Measurements from ENCODE around the gene CFAP97D1.
A peak's percentile ranks its signal among the peaks of the same experiment; 100 is the strongest.

The CFAP97D1 gene

DNA sequence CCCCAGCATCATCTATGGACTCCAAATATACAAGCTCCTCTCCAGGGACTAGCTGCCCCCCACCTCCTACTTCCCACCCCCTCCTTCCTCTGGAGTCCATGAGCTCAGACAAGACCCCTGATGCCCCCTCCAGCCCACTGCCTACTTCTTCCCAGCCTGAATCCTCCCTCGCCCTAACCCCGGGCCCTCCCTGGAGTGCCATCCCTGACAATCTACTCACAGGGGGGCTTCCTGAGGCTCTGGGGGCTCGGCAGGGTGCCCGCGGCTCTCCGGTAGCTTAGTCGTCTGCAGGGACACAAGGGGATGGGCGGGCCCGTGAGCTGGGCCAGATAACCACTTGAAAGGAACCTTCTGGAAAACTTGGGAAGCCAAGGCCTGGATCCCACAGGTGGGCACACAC, 37.6 kb downstream of the CFAP97D1 start:
- H3K4me3 ChIP-seq (ENCODE audit: low read depth, low read length), result no peak overlapping the region
- DNase-seq (ENCODE audit: low read depth), result no peak

DNA sequence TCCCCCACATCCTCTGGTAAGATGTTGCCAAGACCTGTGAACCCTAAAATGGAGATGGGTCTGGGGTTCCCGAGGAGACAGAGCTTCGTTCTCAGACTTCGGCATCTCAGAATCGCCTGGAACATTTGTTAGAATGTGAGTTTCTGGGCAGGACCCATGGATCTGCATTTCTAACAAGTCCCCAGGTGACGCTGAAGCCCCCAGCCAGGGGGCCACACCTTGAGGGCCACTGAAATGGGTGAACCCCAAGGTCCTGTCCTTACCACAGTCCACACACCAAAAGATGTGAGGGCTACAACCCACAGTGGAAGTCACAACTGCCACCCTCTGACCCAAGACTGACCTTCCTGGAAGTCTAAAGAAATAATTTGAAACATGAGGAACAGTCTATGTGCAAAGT, 38.7 kb downstream of the CFAP97D1 start:
- DNase-seq (ENCODE audit: low read depth), result no peak

DNA sequence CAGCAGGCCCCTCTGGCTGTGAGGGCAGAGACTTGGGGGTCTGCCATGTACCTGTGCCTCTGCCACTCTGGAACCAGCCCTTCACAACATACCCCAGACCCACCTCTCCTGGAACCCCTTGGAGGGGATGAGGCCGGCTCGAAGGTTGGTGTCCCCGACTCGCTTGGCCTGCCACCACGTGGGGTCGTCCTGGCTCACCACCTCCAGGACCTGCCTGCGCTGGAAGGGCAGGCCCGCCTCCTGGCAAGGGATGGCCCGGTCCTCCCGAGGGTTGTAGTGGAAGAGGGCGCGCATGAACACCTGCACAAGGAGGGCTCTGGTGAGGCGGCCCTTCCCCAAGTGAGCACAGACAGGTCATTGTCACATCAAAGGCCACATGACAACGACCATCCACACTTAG, 40.5 kb downstream of the CFAP97D1 start:
- no peak for DNase-seq (ENCODE audit: low read depth)
- no peak overlapping the region for H3K4me3 ChIP-seq (ENCODE audit: low read depth, low read length)

More for the DNA sequence above, 38.7 kb downstream of the CFAP97D1 start:
- H3K4me3 ChIP-seq (ENCODE audit: low read depth, low read length), result no peak overlapping the region

DNA sequence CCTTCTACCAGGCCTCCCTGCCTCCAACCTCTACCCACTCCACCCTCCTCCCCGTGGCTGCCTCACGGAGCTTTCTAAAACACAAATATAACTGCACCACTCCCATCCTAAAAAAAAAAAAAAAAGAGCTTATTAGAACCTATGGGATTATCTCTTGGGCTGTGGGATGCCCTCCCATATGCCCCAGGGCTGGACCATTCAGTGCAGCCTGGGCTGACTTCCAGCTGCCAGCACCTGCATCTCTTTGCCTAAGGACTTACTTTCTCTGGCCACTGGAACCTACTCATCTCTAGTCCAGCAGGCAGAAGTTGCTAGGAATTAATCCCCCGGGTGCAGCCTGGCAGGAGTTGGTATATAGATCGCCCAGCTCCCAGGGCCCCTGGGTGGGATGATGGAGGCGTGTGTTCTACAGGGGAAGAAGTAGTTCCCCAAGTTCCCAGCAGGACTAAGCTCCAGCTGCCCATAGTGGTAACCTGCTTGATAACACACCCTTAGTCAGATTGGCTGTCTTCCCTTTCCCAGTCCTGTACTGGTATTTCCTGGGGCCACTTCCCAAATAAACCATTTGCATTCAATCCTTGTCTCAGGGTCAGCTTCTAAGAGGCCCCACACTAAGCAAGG, 42.4 kb downstream of the CFAP97D1 start:
- no peak for DNase-seq (ENCODE audit: low read depth)
- no peak overlapping the region for H3K4me3 ChIP-seq (ENCODE audit: low read depth, low read length)

DNA sequence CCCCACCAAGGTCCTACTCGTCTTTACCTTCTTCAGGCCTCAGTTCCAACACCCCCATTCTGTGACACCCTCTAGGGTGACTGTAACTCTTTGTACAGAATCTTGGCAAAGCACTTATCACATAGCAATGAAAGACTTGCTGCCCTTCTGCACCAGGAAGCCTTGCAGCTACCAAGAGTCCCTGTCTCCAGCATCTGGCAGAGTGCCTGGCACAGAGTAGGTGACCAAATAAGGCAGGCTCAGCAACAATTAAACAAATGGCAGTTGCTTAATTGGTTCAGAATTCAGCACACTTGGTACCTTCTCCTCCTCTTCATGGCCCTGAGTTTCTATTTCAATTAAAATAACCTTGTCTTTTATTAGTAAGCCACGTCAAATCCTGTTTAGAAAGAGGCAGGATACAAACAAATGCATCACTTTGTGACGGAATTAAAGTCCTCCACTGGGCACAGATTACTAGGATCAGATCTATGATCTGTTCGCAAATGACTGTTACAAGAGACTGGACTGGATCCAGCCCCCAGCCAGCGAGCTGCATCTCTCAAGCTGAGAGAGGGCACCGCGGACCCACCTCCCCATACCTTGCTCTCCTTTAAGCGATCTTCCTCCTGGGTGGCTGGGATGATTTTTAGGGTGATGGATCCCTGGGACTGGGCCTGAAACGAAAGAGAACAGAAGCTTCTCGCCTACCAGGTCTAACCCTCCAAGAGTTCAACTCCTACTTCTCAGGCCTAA, 43.3 kb downstream of the CFAP97D1 start:
- H3K4me3 ChIP-seq (ENCODE audit: low read depth, low read length), result no peak overlapping the region
- no peak for DNase-seq (ENCODE audit: low read depth)

DNA sequence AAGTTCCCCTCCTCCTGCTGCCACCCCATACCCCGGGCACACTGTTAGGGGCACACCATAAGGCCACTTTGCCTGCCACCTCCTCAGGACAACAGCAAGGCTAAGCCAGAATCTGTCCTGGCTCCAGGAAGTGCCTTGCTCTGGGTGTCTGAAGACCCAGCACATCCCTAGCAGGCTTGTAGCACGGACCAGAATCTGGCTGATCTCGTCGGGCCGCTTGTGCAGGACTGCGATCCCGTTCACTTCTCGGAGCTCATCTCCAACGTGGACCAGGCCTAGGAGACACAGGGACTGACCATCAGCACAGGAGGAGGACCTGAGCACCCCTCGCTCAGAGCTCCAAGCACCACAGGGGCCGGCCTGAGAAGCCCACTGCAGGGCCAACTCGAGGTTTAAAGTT, 45.3 kb downstream of the CFAP97D1 start:
- DNase-seq (ENCODE audit: low read depth), result no peak
- no peak overlapping the region for H3K4me3 ChIP-seq (ENCODE audit: low read depth, low read length)

DNA sequence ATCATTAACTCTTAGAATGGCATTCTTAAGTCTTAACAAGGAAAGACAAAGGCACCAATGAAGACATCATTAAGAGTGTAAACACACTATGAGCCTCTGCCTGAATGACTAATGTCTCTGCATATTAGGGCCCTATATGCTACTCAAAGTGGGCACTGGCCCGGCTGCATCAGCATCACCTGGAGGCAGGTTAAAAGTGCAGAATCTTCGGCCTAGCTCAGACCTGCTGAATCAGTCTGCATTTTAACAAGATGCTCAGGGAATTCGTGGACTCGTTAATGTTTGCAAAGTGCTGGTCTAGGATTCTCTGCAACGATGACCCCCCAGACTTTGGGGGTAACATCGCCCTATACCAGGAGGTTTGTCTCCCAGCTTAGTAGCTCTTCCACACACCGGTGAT, 46.0 kb downstream of the CFAP97D1 start:
- no peak overlapping the region for H3K4me3 ChIP-seq (ENCODE audit: low read depth, low read length)
- DNase-seq (ENCODE audit: low read depth), result no peak

DNA sequence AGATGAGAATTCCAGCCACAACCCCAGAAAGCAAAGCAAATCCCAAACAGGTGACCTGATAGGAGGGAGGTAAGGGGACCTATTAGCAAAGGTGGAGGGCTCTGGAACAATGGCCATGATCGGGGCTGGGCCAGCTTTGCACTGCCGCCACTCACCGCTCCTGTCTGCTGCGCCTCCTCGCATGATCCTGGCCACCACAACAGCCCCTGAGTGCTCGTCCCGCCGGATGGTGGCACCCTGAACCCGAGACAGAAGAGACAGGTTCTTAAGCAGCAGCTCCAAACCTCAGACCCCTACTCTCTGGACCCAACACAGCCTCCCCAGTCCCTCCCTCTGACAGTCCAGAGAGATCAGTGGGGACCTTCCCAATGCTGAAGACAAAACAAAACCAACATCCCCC, 47.4 kb downstream of the CFAP97D1 start:
- no peak overlapping the region for H3K4me3 ChIP-seq (ENCODE audit: low read depth, low read length)

DNA sequence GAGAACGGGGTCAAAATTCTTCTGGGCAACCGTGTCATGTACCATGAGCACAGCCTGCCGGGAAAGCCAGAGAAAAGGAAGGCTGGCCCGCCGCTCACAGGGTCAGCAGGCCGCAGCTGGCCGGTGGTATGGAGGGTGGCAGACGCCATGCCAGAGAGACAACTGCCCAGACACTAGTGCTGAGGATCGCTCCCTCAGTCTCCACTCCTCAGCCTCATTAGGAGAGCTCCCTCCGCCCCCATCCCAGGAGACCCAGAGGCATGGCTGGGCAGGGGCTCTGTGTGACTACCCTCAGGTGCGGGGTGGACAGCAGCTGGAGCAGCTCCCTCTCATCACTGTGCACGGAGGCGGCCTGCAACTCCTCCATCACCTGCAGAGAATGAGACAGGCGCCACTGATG, 49.5 kb downstream of the CFAP97D1 start:
- no peak for DNase-seq (ENCODE audit: low read depth)
- no peak overlapping the region for H3K4me3 ChIP-seq (ENCODE audit: low read depth, low read length)

More for the DNA sequence above, 47.4 kb downstream of the CFAP97D1 start:
- no peak for DNase-seq (ENCODE audit: low read depth)

DNA sequence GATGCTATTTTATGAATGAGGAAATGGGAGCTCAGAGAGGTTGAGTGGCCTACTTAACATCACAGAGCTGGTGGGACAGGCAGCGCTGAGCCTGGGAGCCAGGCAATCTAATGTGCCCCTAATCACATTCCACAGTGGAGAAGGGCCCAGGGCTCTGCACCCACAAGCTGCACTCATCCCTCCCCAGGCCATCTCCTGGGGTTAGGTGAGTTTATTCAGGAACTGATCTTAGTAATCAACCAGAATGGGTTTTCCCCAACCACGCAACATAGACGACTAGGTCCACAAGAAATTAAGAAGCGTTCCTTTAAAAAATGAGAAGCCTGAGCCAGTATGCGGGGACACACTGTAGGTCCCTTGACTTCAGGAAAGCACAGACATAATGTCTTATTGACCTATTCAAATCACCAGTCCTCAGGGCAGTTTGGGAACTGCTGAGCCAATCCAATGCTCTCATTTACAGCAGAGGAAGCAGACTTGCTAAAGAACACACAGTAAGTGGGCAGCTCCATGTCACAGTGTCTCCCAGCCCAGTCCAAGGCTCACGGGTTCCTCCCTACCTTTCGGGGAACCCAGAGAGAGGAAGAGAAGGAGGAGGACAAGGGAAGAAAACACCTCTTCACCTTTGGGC, 50.4 kb downstream of the CFAP97D1 start:
- DNase-seq (ENCODE audit: low read depth), result no peak
- no peak overlapping the region for H3K4me3 ChIP-seq (ENCODE audit: low read depth, low read length)

DNA sequence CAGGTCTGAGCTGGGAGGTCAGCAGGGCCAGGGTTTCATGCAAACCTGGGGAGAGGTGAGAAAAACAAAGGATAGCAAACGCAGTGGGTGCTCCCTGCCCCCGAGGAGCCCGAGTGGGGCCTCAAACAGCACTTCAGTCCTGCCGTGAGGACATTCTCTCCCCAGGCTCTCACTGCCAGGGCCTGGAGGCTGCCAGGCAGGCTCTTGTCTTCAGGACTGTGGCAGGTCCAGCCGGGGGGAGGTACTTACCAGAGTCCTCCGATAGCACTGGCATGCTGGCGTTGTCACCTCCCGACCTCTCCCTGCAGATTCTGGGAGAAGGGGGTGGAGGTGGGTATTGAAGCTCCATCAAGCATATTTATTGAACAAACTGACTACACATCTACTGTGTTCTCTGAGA, 51.4 kb downstream of the CFAP97D1 start:
- no peak overlapping the region for H3K4me3 ChIP-seq (ENCODE audit: low read depth, low read length)
- DNase-seq (ENCODE audit: low read depth), result no peak

DNA sequence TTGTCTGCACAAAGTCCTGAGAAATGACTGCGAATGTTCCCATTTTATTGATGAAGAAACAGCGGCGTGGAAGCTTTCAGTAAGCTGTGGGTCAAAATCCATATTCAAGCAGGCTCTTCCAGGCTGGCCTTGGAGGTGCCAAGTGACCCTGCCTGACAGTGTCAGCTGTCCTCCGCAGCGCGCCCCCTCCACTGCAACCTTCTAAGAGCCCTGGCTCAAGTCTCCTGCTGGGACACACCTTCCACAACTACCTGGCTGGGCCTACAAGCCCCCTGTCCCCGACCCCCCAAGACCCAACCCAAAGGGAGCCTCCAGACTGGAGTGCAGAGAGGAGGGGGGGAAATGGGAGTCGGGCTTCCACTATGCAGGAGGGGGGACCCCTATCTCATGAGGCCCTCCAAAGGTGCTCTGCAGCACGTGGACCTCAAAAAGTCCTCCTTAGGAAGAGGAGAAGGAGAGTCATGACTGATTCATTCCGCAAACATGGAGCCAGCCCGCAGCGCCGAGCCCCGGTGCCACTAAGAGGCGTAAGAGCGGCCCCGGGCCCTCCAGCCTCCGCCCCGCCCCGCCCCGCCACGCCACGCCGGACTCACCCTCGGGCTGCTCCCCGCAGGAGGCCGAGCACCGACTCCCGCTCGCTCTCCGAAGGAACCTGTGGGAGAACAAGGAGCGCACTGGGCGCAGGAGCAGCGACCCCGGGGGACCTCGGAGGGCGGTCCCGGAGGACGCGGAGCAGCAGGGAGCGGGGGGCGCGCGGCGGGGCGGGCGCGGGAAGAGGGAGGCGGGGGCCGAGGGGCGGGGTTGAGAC, 52.1 kb downstream of the CFAP97D1 start:
- peak; percentile 12 for DNase-seq (ENCODE audit: low read depth)
- H3K4me3 ChIP-seq (ENCODE audit: low read depth, low read length), result peak overlapping the region; percentile 63

DNA sequence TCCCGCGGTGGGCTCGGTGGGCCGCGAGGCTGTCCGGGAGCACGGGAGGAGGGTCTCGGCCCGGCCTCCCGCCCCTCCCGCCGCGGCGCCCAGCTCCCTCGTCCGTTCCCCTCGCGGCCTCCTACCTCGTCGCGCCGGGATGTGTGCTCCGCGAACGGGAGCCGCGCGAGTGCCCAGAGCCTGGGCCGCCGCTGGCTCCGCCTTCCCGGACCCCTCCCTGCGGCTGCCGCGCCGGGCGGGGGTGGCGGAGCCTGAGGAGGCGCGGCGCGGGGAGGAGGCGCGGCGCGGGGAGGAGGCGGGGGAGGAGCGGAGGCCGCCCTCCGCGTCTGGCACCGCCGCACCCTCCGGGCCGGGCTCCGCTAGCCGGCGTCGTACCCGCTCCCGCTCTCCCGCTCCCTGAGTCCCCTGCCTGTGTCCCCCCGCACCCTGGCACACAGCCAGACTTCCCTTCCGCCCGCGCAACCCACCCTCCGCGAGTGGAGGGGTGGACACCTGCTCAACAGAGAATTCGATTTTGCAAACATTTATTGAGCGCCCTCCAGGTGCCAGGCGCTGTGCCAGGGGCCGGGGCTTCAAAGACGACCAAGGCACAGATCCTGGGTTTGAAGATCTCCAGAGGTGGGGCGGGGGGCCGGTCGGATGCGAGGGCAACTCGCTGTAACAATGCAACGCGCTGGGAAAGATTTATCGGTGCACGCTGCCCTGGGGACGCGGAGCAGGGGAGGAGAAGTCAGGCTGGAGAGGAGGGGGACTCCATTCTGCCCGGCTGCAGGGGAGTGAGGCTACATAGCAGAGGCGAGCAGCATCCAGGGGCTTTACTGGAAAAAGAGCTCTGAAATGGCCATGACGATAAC, 53.0 kb downstream of the CFAP97D1 start, which contains the start of gene MPP3:
MPP3 (minus strand) TSS at position 171 of the 854 bp plus-strand sequence. CDS start 1,240 bp downstream, outside the sequence.
- H3K4me3 ChIP-seq (ENCODE audit: low read depth, low read length), result peak within 1 kb of the TSS; percentile 63
- DNase-seq (ENCODE audit: low read depth), result peak; percentile 16

DNA sequence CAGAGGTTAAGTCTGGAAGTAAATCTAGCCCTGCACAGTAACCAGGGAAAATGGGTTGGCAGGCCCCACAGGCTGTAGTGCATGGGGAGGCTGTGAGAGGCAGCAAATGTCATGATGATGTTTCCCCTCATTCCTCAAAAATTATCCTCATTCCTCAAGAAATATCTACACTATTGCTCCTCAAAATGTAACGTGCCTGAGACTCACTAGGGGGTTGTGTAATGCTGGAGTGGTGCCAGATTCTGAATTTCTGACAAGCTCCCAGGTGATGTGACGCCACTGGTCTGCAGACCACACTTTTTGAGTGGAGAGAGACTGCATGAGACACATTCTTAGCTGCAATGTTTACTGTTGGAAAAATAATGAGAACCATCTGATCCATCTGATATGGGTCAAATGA, 53.9 kb downstream of the CFAP97D1 start:
- DNase-seq (ENCODE audit: low read depth), result peak; percentile 28
- no peak overlapping the region for H3K4me3 ChIP-seq (ENCODE audit: low read depth, low read length)

All from skeletal muscle cell (primary cell).